GM21576 (cell line): ENCODE results near the gene DCLK1.

Experiments used
- ATAC-seq: cut with Tn5 transposase; IDR thresholded peaks from one replicate; pipeline ENCODE4 v1.9.1; 2021; ENCODE audit warnings: mild to moderate bottlenecking, moderate library complexity; ENCODE audit not compliant: unreplicated experiment

DCLK1 gene

GRCh38 chr13:35765941-35766340, 365.2 kb downstream of the DCLK1 start:
- ATAC-seq, result no peak

GRCh38 chr13:35765366-35765765, 365.8 kb downstream of the DCLK1 start:
- ATAC-seq, result no peak

GRCh38 chr13:35764326-35765015, 366.7 kb downstream of the DCLK1 start:
- ATAC-seq, result no peak

GRCh38 chr13:35763782-35764123, 367.4 kb downstream of the DCLK1 start:
- ATAC-seq, result no peak

- no peak for ATAC-seq
Observed at GRCh38 chr13:35763060-35763781, 368.0 kb downstream of the DCLK1 start.

- ATAC-seq, result no peak
Observed at GRCh38 chr13:35761440-35762252, 369.5 kb downstream of the DCLK1 start.

GRCh38 chr13:35760735-35761281, 370.4 kb downstream of the DCLK1 start:
- ATAC-seq, result no peak

- ATAC-seq, result no peak
Observed at GRCh38 chr13:35747594-35747993, 383.6 kb downstream of the DCLK1 start.

GRCh38 chr13:35744566-35745178, 386.5 kb downstream of the DCLK1 start:
- no peak for ATAC-seq

GRCh38 chr13:35744144-35744543, 387.0 kb downstream of the DCLK1 start:
- ATAC-seq, result no peak

- no peak for ATAC-seq
Observed at GRCh38 chr13:35743165-35743564, 388.0 kb downstream of the DCLK1 start.

GRCh38 chr13:35741657-35742056, 389.5 kb downstream of the DCLK1 start:
- no peak for ATAC-seq

GRCh38 chr13:35736876-35737275, 394.3 kb downstream of the DCLK1 start:
- ATAC-seq, result no peak

GRCh38 chr13:35733827-35734226, 397.4 kb downstream of the DCLK1 start:
- no peak for ATAC-seq

- ATAC-seq, result no peak
Observed at GRCh38 chr13:35732565-35732964, 398.6 kb downstream of the DCLK1 start.

- no peak for ATAC-seq
Observed at GRCh38 chr13:35731471-35731870, 399.7 kb downstream of the DCLK1 start.

- ATAC-seq, result no peak
Observed at GRCh38 chr13:35729926-35730627, 401.1 kb downstream of the DCLK1 start.

GRCh38 chr13:35727881-35728280, 403.3 kb downstream of the DCLK1 start:
- ATAC-seq, result no peak

GRCh38 chr13:35724446-35724845, 406.7 kb downstream of the DCLK1 start:
- no peak for ATAC-seq

GRCh38 chr13:35723821-35724220, 407.4 kb downstream of the DCLK1 start:
- no peak for ATAC-seq
